Left forelimb (tissue), 1 donor: Measurements from ENCODE around the gene MTHFD2L.

ENCODE experiments used
- DNase-seq: peaks from one replicate; pipeline ENCODE4 v3.0.0-alpha.2; 2018; ENCODE audit warnings: low spot score

Gene MTHFD2L

DNA sequence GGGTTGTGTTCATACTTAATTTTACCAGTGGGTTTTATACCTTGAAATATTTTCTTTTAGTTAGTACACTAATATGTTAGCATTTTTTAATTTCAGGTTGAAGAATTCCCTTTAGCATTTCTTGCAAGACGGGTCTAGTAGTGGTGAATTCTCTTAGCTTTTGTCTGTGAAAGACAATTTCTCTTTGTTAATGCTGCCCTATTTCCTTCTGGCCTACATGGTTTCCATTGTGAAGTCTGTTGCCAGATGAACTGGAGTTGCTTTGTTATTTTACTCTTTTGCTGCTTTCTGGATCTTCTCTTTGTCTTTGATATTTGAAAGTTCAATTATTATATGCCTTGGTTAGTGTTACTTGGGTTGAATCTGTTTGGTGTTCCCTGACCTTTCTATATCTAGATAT, 25.0 kb upstream of the MTHFD2L start:
- DNase-seq, result no peak

DNA sequence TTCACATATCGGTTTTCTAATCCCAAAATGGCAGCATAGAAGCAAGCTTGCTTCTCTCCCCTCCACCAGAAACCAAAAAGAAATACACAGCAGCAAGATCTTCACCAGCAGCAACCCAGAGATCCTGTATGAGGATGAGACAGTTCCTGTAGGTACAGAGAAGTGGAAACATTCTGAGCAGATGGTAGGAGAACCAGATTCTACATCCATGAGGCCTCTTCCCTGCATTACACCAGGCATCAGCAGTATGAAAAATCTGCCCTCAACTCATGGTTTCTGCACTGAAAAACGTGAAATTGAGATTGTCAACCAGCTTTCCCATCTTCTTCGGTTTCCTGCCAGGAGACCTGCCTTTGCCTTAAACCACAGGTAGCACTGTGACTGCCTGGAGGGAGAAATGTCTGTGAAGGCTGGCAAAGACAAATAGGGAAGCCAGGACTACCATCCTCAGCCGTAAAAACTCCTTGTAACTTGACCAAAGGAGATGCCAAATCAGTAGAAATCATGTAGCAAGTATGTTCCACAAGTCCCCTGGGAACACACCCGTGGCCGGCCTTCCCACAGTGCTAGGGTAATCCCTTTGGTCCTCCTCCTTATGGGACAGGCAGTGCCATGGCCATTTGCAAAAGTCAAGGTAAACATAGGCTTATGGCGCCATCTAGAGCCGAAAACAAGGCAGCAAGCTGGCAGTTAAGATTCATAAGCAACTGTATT, 24.0 kb upstream of the MTHFD2L start:
- no peak for DNase-seq

DNA sequence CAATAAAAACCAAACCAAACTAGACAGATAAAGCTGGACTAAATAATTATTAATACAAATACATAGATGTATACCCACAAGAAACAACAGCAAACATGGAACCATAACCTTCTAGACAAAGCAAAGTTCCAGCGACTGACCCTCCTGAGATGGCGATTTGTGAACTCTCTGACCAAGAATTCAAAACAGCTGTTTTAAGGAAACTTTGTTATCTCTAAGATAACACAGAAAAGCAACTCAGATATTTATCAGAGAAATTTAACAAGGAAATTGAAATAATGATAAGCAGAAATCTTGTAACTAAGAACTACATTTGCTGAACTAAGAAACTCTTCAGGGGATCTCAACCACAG, 23.4 kb upstream of the MTHFD2L start:
- no peak for DNase-seq

DNA sequence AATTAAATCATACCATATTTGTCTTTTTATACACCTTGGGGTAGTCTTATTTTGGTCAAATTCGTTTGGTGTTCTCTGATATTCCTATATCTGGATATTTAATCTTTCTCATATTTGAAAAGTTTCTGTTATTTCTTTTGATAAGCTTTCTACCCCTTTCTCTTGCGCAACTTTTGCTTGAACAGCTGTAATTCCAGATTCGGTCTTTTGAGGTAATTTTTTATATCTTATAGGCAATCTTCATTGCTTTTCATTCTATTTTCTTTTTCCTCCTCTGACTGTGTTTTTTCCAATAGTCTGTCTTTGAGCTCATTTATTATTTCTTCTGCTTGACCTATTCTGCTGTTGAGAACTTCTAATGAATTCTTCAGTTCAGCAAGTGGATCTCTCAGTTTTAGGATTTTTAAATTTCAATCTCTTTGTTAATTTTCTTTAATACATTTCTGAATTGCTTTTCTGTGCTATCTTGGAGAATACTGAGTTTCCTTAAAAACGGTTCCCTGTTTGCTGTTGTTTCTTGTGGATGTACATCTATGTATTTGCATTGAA, 11.3 kb upstream of the MTHFD2L start:
- no peak for DNase-seq

DNA sequence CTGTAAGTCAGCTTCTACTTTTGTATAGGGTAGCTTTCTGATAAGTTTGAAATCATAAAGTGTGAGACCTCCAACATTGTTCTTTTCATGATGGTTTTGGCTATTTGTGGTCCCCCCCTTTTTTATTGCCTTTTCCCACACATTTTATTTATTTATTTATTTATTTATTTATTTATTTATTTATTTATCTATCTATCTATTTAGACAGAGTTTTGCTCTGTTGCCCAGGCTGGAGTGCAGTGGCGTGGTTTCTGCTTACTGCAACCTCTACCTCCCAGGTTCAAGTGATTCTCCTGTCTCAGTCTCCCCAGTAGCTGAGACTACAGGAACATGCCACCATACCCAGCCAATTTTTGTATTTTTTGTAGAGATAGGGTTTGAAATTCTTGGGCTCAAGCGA, 9.7 kb upstream of the MTHFD2L start:
- DNase-seq, result no peak

DNA sequence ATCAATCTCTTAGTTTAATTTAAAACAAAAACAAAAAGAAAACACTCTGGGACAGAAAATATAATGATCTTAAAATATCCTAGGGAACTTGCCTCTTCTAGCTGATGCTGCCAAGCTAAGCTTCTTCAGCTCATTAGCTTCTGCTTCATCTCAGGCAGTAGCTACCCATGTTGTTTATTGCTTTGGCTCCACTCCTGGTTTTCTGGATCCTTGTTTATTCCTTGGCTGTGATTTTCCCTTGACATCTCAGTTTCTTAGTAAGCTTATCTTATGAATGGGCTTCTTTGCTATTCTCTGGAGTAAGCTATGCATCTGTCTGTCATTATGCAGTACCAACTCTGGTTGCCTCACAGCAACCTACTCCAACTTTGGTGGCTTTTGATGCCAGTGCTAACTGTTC, 5.1 kb upstream of the MTHFD2L start:
- DNase-seq, result no peak

DNA sequence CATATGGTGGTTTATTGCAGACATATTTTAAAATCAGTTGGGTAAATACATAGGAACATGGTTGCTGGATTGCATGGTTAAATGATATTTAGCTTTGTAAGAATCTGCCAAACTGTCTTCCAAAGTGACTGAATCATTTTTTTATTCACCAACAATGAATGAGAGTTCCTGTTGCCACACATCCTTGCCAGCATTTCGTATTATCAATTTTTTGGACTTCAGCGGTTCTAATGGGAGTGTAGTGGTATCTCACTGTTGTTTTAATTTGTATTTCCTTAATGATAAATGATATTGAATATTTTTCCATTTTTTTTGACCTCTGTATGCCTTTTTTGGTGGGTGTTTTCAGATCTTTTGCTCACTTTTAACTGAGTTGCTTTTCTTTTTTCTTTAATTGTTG, 1.4 kb upstream of the MTHFD2L start:
- DNase-seq, result no peak

DNA sequence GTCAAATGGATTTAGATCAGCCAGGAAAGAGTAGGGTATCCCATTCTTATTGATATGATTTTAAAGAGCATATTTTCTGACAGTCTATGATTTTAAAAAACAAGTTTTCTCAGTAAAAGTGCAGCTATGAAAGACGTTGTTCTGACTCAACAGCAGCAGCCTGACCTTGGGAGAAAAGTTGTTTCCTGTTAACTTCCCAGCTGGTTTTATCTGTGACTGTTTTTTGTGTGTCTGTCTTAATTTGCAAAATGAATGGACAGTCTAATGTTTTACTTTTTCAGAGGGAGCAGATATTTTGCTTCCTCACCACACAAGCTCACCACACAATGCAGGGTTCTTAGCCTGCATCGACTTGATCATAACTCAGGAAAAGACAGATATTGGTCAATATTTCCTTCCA, 764 bp upstream of the MTHFD2L start:
- DNase-seq, result no peak

DNA sequence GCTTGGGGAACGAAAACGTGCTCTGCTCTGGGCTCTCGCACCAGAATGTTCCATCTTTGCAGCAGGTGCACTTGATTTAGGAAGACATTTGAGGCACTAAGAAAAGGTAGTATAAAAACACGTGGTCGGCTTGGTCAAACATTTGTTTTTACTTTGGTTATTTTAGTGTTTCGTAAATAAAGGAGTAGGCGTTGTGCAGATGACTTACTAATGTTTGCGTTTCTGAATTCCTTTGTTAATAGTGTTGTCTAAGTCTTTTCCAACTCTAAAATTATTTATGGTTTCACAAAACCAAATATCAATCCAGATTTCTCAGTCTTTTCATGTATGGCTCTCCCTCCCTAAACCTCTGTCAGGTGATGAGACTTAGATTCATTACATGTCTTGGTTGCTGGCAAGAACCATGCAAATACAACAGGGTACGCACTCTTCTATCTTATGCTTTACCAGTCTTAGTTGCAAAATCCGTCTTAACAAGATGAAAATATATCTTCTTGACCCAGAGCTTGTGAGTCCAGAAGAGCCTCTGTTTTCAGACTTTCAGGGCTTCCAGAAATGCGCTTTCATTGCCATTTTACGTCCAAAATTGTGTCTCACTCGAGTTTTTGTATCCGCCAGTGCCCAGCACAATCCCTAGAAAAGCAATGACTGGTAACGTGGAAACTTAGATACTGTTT, 686 bp downstream of the MTHFD2L start:
- DNase-seq, result no peak

DNA sequence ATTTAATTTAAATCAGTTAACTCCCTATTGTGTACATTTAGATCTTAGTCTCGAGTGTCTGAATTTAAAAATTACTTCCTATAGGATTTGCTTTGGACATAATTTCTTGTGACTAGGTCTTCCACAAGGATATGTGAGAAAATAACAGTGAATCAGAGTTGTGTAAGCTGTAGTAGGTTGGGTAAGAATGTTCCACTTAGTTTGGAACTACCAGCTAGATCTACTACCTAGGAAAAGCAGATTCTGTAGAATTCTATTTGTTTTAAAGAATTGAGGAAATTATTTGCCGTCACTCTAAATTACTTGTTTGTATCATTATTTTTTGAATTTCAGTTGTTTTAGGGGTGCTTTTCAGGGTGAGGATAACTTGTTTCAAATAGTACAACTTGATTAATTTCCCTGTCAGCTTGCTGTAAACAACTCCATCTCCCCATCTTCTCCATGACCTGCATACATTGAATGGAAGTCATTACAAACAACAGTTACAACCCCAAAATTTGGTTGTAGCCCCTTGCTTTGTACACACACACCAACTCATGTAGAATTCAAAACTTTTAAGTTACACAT, 1.3 kb downstream of the MTHFD2L start:
- no peak for DNase-seq

DNA sequence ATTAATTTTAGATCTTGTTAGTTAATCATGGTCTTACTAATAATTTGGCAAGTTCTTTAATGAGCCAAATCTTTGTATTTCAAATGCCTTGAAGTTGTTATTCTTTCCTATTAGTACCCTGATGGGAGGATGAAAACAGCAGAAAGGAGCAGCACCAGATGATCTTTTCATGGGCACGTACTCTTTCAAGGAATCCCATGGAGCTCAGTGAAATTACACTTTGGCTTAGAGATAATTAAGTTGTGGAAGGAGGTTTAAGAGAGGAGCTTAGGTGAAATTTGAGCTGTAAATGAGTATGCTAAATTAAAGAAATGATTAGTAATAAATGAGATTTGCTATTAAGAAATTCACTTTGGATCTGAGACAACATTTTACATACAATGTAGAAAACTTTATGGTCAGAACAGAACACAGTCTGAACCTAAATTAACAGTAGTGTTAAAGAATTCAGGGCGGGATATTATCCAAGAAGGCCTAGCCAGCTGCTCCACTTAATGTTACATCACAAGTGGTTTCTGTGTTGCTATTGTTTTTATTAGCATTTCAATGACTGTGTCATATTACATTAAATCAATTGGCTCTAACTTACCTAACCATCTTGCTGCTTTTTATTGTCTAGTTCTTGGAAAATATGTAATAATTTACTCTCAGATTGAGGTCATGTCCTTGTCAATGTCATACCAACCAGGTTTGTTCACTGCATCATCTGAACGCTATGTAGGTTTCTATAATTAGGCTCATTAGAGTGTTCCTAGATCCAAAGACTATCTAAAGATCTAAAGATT, 3.9 kb downstream of the MTHFD2L start:
- no peak for DNase-seq

DNA sequence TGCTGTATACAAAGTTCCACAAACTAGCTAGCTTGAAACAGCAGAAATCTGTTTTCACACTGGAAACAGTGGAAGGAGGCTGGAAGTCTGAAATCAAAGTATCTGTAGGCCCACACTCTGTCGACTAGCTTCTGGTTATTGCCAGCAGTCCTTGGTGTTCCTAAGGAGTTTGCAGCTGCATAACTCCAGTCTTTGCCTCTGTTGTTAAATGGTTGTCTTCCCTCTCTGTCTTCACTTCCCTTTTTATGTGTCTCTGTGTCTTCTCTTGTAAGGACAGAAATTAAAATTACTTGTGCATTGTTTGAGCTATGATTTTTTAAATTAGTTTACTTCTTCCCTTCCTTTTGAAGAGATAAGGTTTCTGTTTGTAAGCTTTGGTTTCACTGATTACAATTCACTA, 8.2 kb downstream of the MTHFD2L start:
- no peak for DNase-seq

DNA sequence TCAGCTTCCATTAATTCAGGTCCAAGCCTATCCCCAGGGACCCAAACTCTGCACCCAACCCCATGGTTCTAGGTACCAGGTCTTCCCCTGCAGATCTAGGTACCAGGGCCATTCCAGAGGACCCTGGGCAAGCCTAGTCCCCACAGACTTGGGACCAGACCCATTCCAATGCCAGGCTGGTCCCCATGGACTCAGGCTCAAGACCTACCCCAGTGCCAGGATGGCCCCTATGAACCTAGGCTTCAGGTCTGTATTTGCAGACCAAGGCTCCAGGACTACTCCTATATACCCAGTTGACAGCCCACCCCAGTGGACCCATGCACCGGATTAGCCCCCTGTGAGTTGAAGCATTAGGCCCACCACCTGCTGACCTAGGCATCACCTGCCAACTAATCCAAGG, 8.9 kb downstream of the MTHFD2L start:
- DNase-seq, result no peak

DNA sequence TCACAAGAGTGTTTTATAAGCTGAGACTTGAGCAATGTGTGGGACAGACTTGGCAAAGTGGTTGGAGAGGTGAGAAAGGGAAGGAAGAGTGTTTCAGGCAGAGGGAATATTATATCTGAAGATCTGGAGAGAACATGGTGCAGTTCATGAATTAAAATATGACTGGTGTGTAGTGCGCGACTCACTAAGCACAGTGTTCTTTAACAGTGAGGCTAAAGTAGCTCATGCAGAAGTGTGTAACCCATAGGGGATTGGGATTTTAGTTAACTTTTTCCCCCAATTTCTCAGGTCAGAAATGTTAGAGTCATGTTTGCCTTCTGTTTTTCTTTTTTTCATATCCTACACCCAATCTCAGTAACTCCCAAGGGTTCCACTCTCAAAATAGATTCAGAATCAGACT, 9.7 kb downstream of the MTHFD2L start:
- DNase-seq, result no peak

DNA sequence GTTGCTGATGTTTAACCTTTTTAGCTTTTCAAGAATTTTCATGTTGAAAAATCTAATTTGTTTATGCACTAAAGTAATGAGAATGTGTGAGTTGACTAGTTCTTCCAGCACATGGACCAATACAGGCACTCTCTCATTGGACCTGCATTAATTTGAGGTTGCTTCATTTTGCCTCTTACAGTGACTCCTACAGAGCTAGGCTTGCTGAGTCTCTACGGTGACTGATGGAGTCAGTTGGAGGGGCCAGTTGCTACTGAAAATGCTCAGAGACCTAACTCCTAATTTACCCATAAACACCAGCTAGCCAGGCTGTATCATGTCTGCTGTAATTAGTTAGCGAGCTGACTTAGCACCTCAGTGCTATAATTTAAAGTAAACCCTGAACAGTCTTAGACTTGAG, 10.9 kb downstream of the MTHFD2L start:
- DNase-seq, result no peak

DNA sequence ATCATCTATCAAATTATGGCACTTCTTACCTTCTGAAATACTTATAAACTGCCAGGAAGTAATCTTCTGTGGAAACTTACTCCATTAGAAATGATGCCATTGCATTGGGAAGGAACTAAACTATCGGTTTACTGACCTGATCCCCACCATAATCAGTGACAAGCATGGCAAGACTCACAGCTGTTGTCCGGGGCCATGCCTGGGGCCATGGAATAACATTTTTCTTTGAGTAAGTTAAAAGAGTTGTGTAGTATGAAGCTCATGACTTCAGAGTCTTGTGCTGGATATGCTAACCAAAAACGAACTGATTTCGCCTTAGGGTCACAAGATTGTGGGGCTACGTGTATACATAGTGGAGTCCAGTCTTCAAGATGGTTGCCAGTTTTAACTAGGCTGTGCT, 15.4 kb downstream of the MTHFD2L start:
- DNase-seq, result no peak

DNA sequence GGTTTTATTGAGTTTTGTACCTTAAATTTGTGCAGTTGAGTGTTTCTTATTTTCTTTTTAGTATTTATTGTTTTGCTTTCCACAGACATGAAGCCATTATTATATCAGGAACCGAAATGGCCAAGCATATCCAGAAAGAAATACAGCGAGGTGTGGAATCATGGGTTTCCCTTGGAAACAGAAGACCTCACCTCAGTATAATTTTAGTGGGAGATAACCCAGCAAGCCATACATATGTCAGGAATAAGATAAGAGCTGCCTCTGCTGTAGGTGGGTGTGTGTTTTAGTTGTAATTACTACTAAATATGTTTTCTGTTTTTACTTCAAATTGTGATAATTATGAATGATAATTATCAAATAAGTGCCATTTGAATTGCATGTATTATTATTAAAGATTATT, 16.5 kb downstream of the MTHFD2L start:
- DNase-seq, result no peak

DNA sequence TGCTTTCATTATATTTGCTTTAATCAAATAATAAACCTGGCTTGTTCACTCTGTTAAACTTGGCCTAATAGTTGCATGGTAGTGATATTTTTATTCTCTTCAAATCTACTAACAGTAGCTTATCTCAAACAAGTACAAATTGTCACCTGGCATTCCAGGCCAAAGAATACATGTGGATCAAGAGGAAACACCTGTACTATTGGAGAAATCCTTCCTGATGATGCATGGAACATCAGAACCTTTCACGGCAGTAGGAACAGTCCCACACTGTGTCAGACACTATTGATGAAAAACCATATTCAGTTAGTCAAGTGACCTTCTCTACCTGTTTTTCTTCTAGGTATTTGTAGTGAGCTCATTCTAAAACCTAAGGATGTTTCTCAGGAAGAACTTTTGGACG, 17.0 kb downstream of the MTHFD2L start:
- DNase-seq, result no peak

DNA sequence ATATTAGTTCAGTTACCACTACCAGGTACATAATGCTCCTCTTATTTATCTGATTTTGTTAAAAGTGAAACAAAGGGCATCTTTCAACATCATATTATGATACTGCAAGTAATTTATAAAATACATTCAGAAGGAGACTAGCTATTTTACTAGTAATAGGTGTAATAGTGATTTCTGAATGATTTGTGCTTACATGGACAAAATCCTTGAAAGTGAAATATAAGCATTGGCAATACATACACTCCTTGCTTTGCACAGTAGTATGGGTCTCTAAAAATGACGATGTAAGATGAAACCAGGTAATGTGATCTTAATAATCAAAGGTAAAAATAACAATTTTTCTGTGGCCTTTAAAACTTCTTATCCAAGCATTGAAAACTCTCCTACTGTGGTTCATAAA, 17.5 kb downstream of the MTHFD2L start:
- DNase-seq, result no peak

DNA sequence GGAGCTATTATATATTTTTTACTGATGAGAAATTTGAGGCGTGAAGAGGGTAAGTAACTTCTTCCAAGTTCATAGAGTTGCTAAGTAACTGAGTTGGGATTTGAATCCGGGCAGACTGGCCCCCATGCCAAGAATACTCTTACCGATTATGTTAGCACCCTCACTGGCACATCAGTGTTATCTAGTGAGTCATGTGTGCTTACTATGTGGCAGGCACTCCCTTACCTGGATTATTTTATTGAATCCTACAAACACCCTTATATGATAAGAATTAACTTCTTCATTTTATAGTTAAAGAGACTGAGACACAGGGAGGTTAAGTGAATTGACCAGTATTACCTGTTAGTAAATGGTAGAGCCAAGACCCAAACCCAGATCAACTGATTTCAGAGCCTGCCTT, 20.9 kb downstream of the MTHFD2L start:
- no peak for DNase-seq

DNA sequence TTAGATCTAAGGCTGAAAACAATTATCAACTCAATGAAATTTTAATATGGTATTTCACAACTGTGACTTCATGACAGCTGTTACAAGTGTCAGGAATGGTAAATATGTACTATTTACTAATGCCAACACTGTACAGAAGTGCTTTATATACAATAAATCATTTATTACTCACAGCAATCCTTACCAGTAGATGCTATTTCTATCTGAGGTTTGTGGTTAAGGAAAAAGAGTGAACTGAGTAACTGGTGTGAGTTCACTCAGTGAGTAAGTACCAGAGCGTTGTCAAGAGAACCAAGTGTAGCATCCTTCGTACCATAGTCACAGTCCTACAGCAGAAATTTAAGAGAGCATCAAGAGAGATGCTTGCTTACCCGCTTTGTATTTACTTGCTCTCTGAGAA, 23.3 kb downstream of the MTHFD2L start:
- DNase-seq, result no peak

DNA sequence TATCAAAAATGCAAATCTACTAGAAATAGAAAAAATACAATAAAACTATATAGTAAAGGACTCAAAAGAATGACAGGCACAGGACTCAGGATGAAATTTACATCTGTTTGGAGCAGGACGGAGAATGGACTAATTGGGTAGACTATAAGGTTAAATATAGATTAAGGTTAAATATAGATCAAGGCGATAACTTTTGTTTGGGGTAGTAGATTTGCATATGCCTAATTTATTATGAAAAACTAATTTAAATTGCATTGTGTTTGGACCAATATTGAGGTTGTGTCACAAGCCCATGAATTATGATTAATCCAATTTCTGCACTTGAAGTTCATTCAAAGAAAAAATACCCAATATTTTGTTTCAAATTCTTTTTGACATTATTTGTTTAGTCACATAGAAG, 31.0 kb downstream of the MTHFD2L start:
- DNase-seq, result no peak
